ENCODE data around the gene ADAMTS17.

GRCh38 chr15:100002787-100003536 lies 338.8 kb downstream of the ADAMTS17 start:
- no peak for TF ChIP-seq POLR2A (IDR thresholded peaks at IDR 0.05)
- TF ChIP-seq CTCF (IDR thresholded peaks at IDR 0.05) = no peak
